ENCODE data around the gene B3GLCT. TPM values are rescaled to one million over a fixed set of nuclear protein-coding genes. Genes with fewer than 3 reads are reported as not detected.
"Not testable (repeated sequence)": the region's sequence is repeated elsewhere in the genome, so short reads cannot be mapped to it uniquely, and the experiment has no call there.

B3GLCT gene
- total and polyA plus RNA-seq, 2 donors, result 4.2 to 6.3 TPM

GRCh38 chr13:31331068-31331467 is 131.3 kb downstream of the B3GLCT start:
- no peaks in the 10 kb centered on the region for H3K36me3 ChIP-seq (ENCODE audit: control insufficient read depth in 2 of 2, insufficient read depth in 2 of 2, low read length in 1 of 2)
- no peaks in the 10 kb centered on the region for H3K9me3 ChIP-seq (ENCODE audit: control insufficient read depth in 2 of 2, insufficient read depth in 1 of 2, low read length in 1 of 2)
- WGBS, result 97% methylated on average over 4 of the region's 4 CpGs
- H3K27ac ChIP-seq (ENCODE audit: low read depth in 1 of 2, low read length in 1 of 2), result no peak overlapping the region
- no peak overlapping the region for H3K4me3 ChIP-seq (ENCODE audit: low read length in 2 of 2)
- H3K4me1 ChIP-seq (ENCODE audit: control insufficient read depth in 2 of 2, insufficient read depth in 2 of 2, low read length in 2 of 2), result no peaks in the 10 kb centered on the region
- DNase-seq (ENCODE audit: low read depth in 6 of 9, low spot score in 9 of 9), result no peak
- no peaks in the 10 kb centered on the region for H3K27me3 ChIP-seq (ENCODE audit: control insufficient read depth in 2 of 2, insufficient read depth in 1 of 2, low read length in 1 of 2)

GRCh38 chr13:31334547-31334946 is 134.8 kb downstream of the B3GLCT start:
- H3K36me3 ChIP-seq (ENCODE audit: control insufficient read depth in 2 of 2, insufficient read depth in 2 of 2, low read length in 1 of 2), result no peaks in the 10 kb centered on the region
- H3K27ac ChIP-seq (ENCODE audit: low read depth in 1 of 2, low read length in 1 of 2), result no peak overlapping the region
- no peak overlapping the region for H3K4me3 ChIP-seq (ENCODE audit: low read length in 2 of 2)
- WGBS, result 100% methylated on average over 1 of the region's 1 CpG
- no peaks in the 10 kb centered on the region for H3K4me1 ChIP-seq (ENCODE audit: control insufficient read depth in 2 of 2, insufficient read depth in 2 of 2, low read length in 2 of 2)
- DNase-seq (ENCODE audit: low read depth in 6 of 9, low spot score in 9 of 9), result no peak
- H3K9me3 ChIP-seq (ENCODE audit: control insufficient read depth in 2 of 2, insufficient read depth in 1 of 2, low read length in 1 of 2), result peaks cover 0 to under 1% of the 10 kb centered on the region in 2 donors
- no peaks in the 10 kb centered on the region for H3K27me3 ChIP-seq (ENCODE audit: control insufficient read depth in 2 of 2, insufficient read depth in 1 of 2, low read length in 1 of 2)

- H3K4me1 ChIP-seq (ENCODE audit: control insufficient read depth in 2 of 2, insufficient read depth in 2 of 2, low read length in 2 of 2), result no peaks in the 10 kb centered on the region
- H3K4me3 ChIP-seq (ENCODE audit: low read length in 2 of 2), result no peak overlapping the region
- no peaks in the 10 kb centered on the region for H3K27me3 ChIP-seq (ENCODE audit: control insufficient read depth in 2 of 2, insufficient read depth in 1 of 2, low read length in 1 of 2)
- no peaks in the 10 kb centered on the region for H3K36me3 ChIP-seq (ENCODE audit: control insufficient read depth in 2 of 2, insufficient read depth in 2 of 2, low read length in 1 of 2)
- WGBS, result 96% methylated on average over 6 of the region's 6 CpGs
- no peak overlapping the region for H3K27ac ChIP-seq (ENCODE audit: low read depth in 1 of 2, low read length in 1 of 2)
- H3K9me3 ChIP-seq (ENCODE audit: control insufficient read depth in 2 of 2, insufficient read depth in 1 of 2, low read length in 1 of 2), result peaks cover 0 to 6% of the 10 kb centered on the region in 2 donors
- no peak for DNase-seq (ENCODE audit: low read depth in 6 of 9, low spot score in 9 of 9)
Measured at GRCh38 chr13:31334994-31335557, 135.3 kb downstream of the B3GLCT start.

- not testable (repeated sequence) for H3K4me3 ChIP-seq (ENCODE audit: low read length in 2 of 2); H3K27me3 ChIP-seq (ENCODE audit: control insufficient read depth in 2 of 2, insufficient read depth in 1 of 2, low read length in 1 of 2); H3K36me3 ChIP-seq (ENCODE audit: control insufficient read depth in 2 of 2, insufficient read depth in 2 of 2, low read length in 1 of 2); DNase-seq (ENCODE audit: low read depth in 6 of 9, low spot score in 9 of 9); H3K4me1 ChIP-seq (ENCODE audit: control insufficient read depth in 2 of 2, insufficient read depth in 2 of 2, low read length in 2 of 2); H3K27ac ChIP-seq (ENCODE audit: low read depth in 1 of 2, low read length in 1 of 2); H3K9me3 ChIP-seq (ENCODE audit: control insufficient read depth in 2 of 2, insufficient read depth in 1 of 2, low read length in 1 of 2)
- WGBS, result 94% methylated on average over 22 of the region's 22 CpGs
Measured at GRCh38 chr13:31339616-31340015, 139.8 kb downstream of the B3GLCT start.

GRCh38 chr13:31340848-31341247 is 141.1 kb downstream of the B3GLCT start:
- not testable (repeated sequence) for H3K4me3 ChIP-seq (ENCODE audit: low read length in 2 of 2); H3K27me3 ChIP-seq (ENCODE audit: control insufficient read depth in 2 of 2, insufficient read depth in 1 of 2, low read length in 1 of 2); H3K9me3 ChIP-seq (ENCODE audit: control insufficient read depth in 2 of 2, insufficient read depth in 1 of 2, low read length in 1 of 2); H3K36me3 ChIP-seq (ENCODE audit: control insufficient read depth in 2 of 2, insufficient read depth in 2 of 2, low read length in 1 of 2); H3K4me1 ChIP-seq (ENCODE audit: control insufficient read depth in 2 of 2, insufficient read depth in 2 of 2, low read length in 2 of 2); H3K27ac ChIP-seq (ENCODE audit: low read depth in 1 of 2, low read length in 1 of 2); DNase-seq (ENCODE audit: low read depth in 6 of 9, low spot score in 9 of 9)
- WGBS, result 90% methylated on average over 12 of the region's 12 CpGs

GRCh38 chr13:31346891-31347290 is 147.1 kb downstream of the B3GLCT start:
- H3K36me3 ChIP-seq (ENCODE audit: control insufficient read depth in 2 of 2, insufficient read depth in 2 of 2, low read length in 1 of 2), result no peaks in the 10 kb centered on the region
- no peaks in the 10 kb centered on the region for H3K4me1 ChIP-seq (ENCODE audit: control insufficient read depth in 2 of 2, insufficient read depth in 2 of 2, low read length in 2 of 2)
- no peak for DNase-seq (ENCODE audit: low read depth in 6 of 9, low spot score in 9 of 9)
- no peak overlapping the region for H3K4me3 ChIP-seq (ENCODE audit: low read length in 2 of 2)
- 97% methylated on average over 2 of the region's 2 CpGs for WGBS
- H3K9me3 ChIP-seq (ENCODE audit: control insufficient read depth in 2 of 2, insufficient read depth in 1 of 2, low read length in 1 of 2), result no peaks in the 10 kb centered on the region
- no peak overlapping the region for H3K27ac ChIP-seq (ENCODE audit: low read depth in 1 of 2, low read length in 1 of 2)
- H3K27me3 ChIP-seq (ENCODE audit: control insufficient read depth in 2 of 2, insufficient read depth in 1 of 2, low read length in 1 of 2), result no peaks in the 10 kb centered on the region

- H3K4me1 ChIP-seq (ENCODE audit: control insufficient read depth in 2 of 2, insufficient read depth in 2 of 2, low read length in 2 of 2), result no peaks in the 10 kb centered on the region
- H3K9me3 ChIP-seq (ENCODE audit: control insufficient read depth in 2 of 2, insufficient read depth in 1 of 2, low read length in 1 of 2), result no peaks in the 10 kb centered on the region
- no peak for DNase-seq (ENCODE audit: low read depth in 6 of 9, low spot score in 9 of 9)
- no peak overlapping the region for H3K4me3 ChIP-seq (ENCODE audit: low read length in 2 of 2)
- H3K36me3 ChIP-seq (ENCODE audit: control insufficient read depth in 2 of 2, insufficient read depth in 2 of 2, low read length in 1 of 2), result no peaks in the 10 kb centered on the region
- 95% methylated on average over 4 of the region's 4 CpGs for WGBS
- H3K27me3 ChIP-seq (ENCODE audit: control insufficient read depth in 2 of 2, insufficient read depth in 1 of 2, low read length in 1 of 2), result peaks cover 2 to 10% of the 10 kb centered on the region in 2 donors
- no peak overlapping the region for H3K27ac ChIP-seq (ENCODE audit: low read depth in 1 of 2, low read length in 1 of 2)
Measured at GRCh38 chr13:31349156-31349555, 149.4 kb downstream of the B3GLCT start.

- Histone ChIP-seq H3K36me3 (ENCODE audit: control insufficient read depth in 2 of 2, insufficient read depth in 2 of 2, low read length in 1 of 2) (no peaks in the 10 kb centered on the region), H3K9me3 (ENCODE audit: control insufficient read depth in 2 of 2, insufficient read depth in 1 of 2, low read length in 1 of 2) (peaks cover 0 to 7% of the 10 kb centered on the region in 2 donors), H3K4me3 (ENCODE audit: low read length in 2 of 2) (no peak overlapping the region), H3K4me1 (ENCODE audit: control insufficient read depth in 2 of 2, insufficient read depth in 2 of 2, low read length in 2 of 2) (no peaks in the 10 kb centered on the region), H3K27me3 (ENCODE audit: control insufficient read depth in 2 of 2, insufficient read depth in 1 of 2, low read length in 1 of 2) (peaks cover 2 to 10% of the 10 kb centered on the region in 2 donors), H3K27ac (ENCODE audit: low read depth in 1 of 2, low read length in 1 of 2) (no peak overlapping the region)
- no peak for DNase-seq (ENCODE audit: low read depth in 6 of 9, low spot score in 9 of 9)
- 80% methylated on average over 5 of the region's 5 CpGs for whole genome bisulfite sequencing
Measured at GRCh38 chr13:31350560-31350959, 150.8 kb downstream of the B3GLCT start.

GRCh38 chr13:31351376-31351775 is 151.6 kb downstream of the B3GLCT start:
- Histone ChIP-seq H3K27ac (ENCODE audit: low read depth in 1 of 2, low read length in 1 of 2) (no peak overlapping the region), H3K4me3 (ENCODE audit: low read length in 2 of 2) (no peak overlapping the region), H3K4me1 (ENCODE audit: control insufficient read depth in 2 of 2, insufficient read depth in 2 of 2, low read length in 2 of 2) (no peaks in the 10 kb centered on the region), H3K36me3 (ENCODE audit: control insufficient read depth in 2 of 2, insufficient read depth in 2 of 2, low read length in 1 of 2) (no peaks in the 10 kb centered on the region), H3K9me3 (ENCODE audit: control insufficient read depth in 2 of 2, insufficient read depth in 1 of 2, low read length in 1 of 2) (peaks cover 0 to 11% of the 10 kb centered on the region in 2 donors), H3K27me3 (ENCODE audit: control insufficient read depth in 2 of 2, insufficient read depth in 1 of 2, low read length in 1 of 2) (peaks cover 2 to 10% of the 10 kb centered on the region in 2 donors)
- 90% methylated on average over 2 of the region's 2 CpGs for WGBS
- DNase-seq (ENCODE audit: low read depth in 6 of 9, low spot score in 9 of 9), result no peak

All from thymus (tissue), 11 donors.